Hepatocyte (in vitro differentiated cells): Measurements from ENCODE around the gene ADGRL3. TPM values are rescaled to one million over a fixed set of nuclear protein-coding genes. Genes with fewer than 3 reads are reported as not detected.

Experiments
- DNase-seq: peaks from one replicate; pipeline ENCODE4 v3.0.0-alpha.2; 2016; ENCODE audit warnings: low spot score
- H2AFZ ChIP-seq: fragments of 200-600 bp; sonication (generic); 2 replicates; pipeline ENCODE4 v1.6.0; 2016; ENCODE audit warnings: antibody characterized with exemption, mild to moderate bottlenecking
- H3K27ac ChIP-seq: fragments of 200-600 bp; sonication (generic); 2 replicates; pipeline ENCODE4 v1.5.1; 2016; ENCODE audit warnings: mild to moderate bottlenecking
- H3K27me3 ChIP-seq: fragments of 200-600 bp; sonication (generic); 2 replicates; pipeline ENCODE4 v1.6.1; 2016
- H3K36me3 ChIP-seq: fragments of 200-600 bp; sonication (generic); replicated peaks from 2 replicates; pipeline ENCODE4 v1.5.1; 2016; ENCODE audit warnings: low read depth; ENCODE audit not compliant: insufficient read depth
- H3K4me1 ChIP-seq: fragments of 200-600 bp; sonication (generic); 2 replicates; pipeline ENCODE4 v1.5.1; 2016; ENCODE audit warnings: mild to moderate bottlenecking, moderate library complexity; ENCODE audit not compliant: insufficient read depth
- H3K4me2 ChIP-seq: fragments of 200-600 bp; sonication (generic); 2 replicates; pipeline ENCODE4 v1.6.0; 2016
- H3K4me3 ChIP-seq: fragments of 200-600 bp; sonication (generic); 2 replicates; pipeline ENCODE4 v1.5.1; 2016; ENCODE audit warnings: mild to moderate bottlenecking
- H3K79me2 ChIP-seq: fragments of 200-600 bp; sonication (generic); 2 replicates; pipeline ENCODE4 v1.6.0; 2017; ENCODE audit warnings: mild to moderate bottlenecking
- H3K9me2 ChIP-seq: fragments of 200-600 bp; sonication (generic); replicated peaks from 2 replicates; pipeline ENCODE4 v1.6.0; 2017; ENCODE audit warnings: mild to moderate bottlenecking; ENCODE audit not compliant: insufficient read depth
- H3K9me3 ChIP-seq: fragments of 200-600 bp; sonication (generic); 2 replicates; pipeline ENCODE4 v1.5.1; 2016; ENCODE audit warnings: low read depth, mild to moderate bottlenecking
- H4K20me1 ChIP-seq: fragments of 200-600 bp; sonication (generic); 2 replicates; pipeline ENCODE4 v1.6.0; 2016; ENCODE audit warnings: mild to moderate bottlenecking; ENCODE audit not compliant: insufficient read depth, poor library complexity, severe bottlenecking
- EZH2 ChIP-seq: fragments of 200-600 bp; sonication (generic); IDR thresholded peaks from 2 replicates; pipeline ENCODE4 v1.6.1; 2016; ENCODE audit warnings: antibody characterized with exemption, mild to moderate bottlenecking, borderline replicate concordance
- EZH2phosphoT487 ChIP-seq: fragments of 200-600 bp; sonication (generic); IDR thresholded peaks from one replicate; pipeline ENCODE4 v1.6.1; 2018; ENCODE audit warnings: antibody characterized with exemption, mild to moderate bottlenecking, low read depth, moderate library complexity; ENCODE audit not compliant: unreplicated experiment, severe bottlenecking
- WGBS: methylation state at CpG from one replicate; pipeline ENCODE4 v1.1.6; 2016; ENCODE audit warnings: low lambda C conversion rate; ENCODE audit errors: missing lambda C conversion rate; 5-methylcytosine and 5-hydroxymethylcytosine counted together
- polyA plus RNA-seq: library from polyadenylated mRNA; unstranded; fragments of >200 nt; fragmentation: Nextera tagmentation; extraction: Ambion mirVana; gene quantifications from 2 replicates; pipeline ENCODE4 v1.2.1, GENCODE V29; 2016
- total RNA-seq: library from RNA; depleted of rRNA; stranded (reverse); fragments of >200 nt; gene quantifications from 2 replicates; pipeline ENCODE4 v1.2.3, GENCODE V29; 2014
- TF ChIP-seq, protein P1 (sequence below): fragments of 200-600 bp; sonication (generic); IDR thresholded peaks from 2 replicates; pipeline ENCODE4 v1.5.1; 2016; ENCODE audit warnings: antibody characterized with exemption, mild to moderate bottlenecking; ENCODE audit not compliant: poor library complexity

The ADGRL3 gene
- total and polyA plus RNA-seq, 2 experiments from 2014 or later: 4.4 to 21.2 TPM

DNA sequence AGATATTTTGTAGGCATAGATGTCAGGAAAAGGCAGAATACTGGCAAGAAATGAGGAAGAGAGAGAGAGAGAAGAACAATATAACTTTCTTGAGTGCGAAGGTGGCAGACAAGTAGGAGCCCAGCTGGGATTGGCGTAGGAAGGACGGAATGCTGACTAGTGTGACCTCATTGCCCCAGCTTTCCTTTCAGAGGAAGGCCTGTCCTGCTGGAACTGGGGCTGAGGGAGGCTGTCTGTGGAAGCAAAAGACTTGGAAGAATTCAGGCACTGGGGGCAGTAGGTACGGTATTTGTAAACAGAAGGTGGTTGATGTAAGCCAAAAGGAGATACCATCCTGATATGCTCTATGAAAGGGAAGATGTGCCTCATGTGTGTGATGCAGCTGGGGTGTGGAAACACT lies 818.4 kb downstream of the ADGRL3 start:
- 93% methylated on average over 4 of the region's 4 CpGs for WGBS

DNA sequence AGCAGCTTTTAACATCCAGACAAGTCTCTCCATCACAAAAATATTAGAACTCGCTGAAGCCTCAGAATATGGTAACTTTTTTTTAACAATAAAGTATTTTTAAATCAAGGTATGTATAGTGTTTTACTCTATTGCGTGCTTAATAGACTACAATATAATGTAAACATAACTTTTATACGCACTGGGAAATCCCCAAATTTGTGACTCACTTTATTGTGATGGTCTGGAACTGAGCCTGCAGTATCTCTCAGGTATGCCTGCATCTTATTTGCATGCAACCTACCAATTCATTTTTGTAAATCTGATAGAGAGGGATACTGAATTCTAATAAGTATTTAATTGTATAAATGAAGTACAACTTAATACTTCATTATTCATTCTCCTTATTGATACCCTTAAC lies 823.5 kb downstream of the ADGRL3 start:
- 92% methylated on average over 3 of the region's 3 CpGs for WGBS
- no peaks in the 10 kb centered on the region for H3K79me2 ChIP-seq
- H3K27me3 ChIP-seq: no peaks in the 10 kb centered on the region
- no peaks in the 10 kb centered on the region for H3K9me3 ChIP-seq
- TF ChIP-seq EZH2phosphoT487 (no peak), EZH2 (no peak)
- TF ChIP-seq, protein P1, sequence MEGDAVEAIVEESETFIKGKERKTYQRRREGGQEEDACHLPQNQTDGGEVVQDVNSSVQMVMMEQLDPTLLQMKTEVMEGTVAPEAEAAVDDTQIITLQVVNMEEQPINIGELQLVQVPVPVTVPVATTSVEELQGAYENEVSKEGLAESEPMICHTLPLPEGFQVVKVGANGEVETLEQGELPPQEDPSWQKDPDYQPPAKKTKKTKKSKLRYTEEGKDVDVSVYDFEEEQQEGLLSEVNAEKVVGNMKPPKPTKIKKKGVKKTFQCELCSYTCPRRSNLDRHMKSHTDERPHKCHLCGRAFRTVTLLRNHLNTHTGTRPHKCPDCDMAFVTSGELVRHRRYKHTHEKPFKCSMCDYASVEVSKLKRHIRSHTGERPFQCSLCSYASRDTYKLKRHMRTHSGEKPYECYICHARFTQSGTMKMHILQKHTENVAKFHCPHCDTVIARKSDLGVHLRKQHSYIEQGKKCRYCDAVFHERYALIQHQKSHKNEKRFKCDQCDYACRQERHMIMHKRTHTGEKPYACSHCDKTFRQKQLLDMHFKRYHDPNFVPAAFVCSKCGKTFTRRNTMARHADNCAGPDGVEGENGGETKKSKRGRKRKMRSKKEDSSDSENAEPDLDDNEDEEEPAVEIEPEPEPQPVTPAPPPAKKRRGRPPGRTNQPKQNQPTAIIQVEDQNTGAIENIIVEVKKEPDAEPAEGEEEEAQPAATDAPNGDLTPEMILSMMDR: no peak
- H4K20me1 ChIP-seq: no peaks in the 10 kb centered on the region
- H3K36me3 ChIP-seq: no peaks in the 10 kb centered on the region
- no peak overlapping the region for H2AFZ ChIP-seq
- no peaks in the 10 kb centered on the region for H3K4me1 ChIP-seq
- no peak for DNase-seq
- H3K27ac ChIP-seq: no peak overlapping the region
- H3K9me2 ChIP-seq: no peaks in the 10 kb centered on the region
- H3K4me3 ChIP-seq: no peak overlapping the region
- H3K4me2 ChIP-seq: no peak overlapping the region

More for the DNA sequence above, 818.4 kb downstream of the ADGRL3 start:
- Histone ChIP-seq H3K9me2 (no peaks in the 10 kb centered on the region), H2AFZ (no peak overlapping the region), H3K9me3 (no peaks in the 10 kb centered on the region), H3K79me2 (no peaks in the 10 kb centered on the region), H3K27ac (no peak overlapping the region), H3K4me2 (no peak overlapping the region), H3K27me3 (no peaks in the 10 kb centered on the region), H4K20me1 (no peaks in the 10 kb centered on the region), H3K4me3 (no peak overlapping the region), H3K4me1 (no peaks in the 10 kb centered on the region), H3K36me3 (no peaks in the 10 kb centered on the region)
- DNase-seq: no peak
- no peak for TF ChIP-seq EZH2phosphoT487
- TF ChIP-seq EZH2: no peak
- TF ChIP-seq, protein P1: no peak

DNA sequence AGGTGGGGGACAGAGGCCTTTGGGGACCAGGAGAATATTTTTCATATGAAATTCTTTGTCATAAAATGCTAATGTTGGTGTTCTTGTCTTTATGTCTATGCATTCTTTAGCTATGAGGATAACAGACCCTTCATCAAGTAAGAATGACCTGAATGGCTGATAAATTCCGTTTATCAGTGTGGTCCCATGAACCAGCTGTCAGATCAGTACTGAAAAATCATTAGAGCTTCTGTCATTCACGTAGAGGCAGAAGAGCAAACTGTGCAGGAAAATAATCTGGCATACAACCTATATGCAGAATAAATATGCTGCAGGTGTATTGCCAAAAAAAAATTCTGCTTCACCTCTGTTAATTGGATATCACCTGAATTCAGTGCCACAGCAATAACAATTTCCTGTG lies 828.6 kb downstream of the ADGRL3 start:
- Histone ChIP-seq H3K4me1 (no peaks in the 10 kb centered on the region), H3K27ac (no peak overlapping the region), H3K79me2 (no peaks in the 10 kb centered on the region), H3K4me3 (no peak overlapping the region), H3K4me2 (no peak overlapping the region), H3K36me3 (no peaks in the 10 kb centered on the region), H3K27me3 (no peaks in the 10 kb centered on the region), H3K9me3 (no peaks in the 10 kb centered on the region), H2AFZ (no peak overlapping the region), H4K20me1 (no peaks in the 10 kb centered on the region), H3K9me2 (no peaks in the 10 kb centered on the region)
- TF ChIP-seq EZH2 (no peak), EZH2phosphoT487 (no peak)
- TF ChIP-seq, protein P1: no peak
- 47% methylated on average over 2 of the region's 2 CpGs for WGBS
- DNase-seq: no peak

DNA sequence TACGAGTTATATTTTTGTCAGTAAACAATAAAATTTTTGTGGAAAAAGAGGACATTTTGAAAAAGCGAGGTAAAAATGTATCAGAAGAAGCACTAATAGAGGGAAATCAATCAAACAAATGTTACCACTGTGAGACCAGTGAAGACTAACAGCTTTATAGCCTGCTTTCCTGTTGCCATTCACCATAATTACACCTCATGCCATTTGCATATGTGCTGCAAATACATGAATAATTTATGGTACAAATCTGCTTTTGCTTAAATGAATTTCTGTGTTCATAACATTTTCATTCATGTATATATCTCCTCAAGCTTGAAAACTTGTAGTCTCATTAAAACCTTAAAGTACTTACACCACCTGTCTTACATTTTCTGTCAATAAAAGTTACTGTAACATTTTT lies 830.8 kb downstream of the ADGRL3 start:
- Histone ChIP-seq H2AFZ (no peak overlapping the region), H3K9me3 (no peaks in the 10 kb centered on the region), H3K4me3 (no peak overlapping the region), H3K9me2 (no peaks in the 10 kb centered on the region), H3K4me2 (no peak overlapping the region), H3K79me2 (no peaks in the 10 kb centered on the region), H4K20me1 (no peaks in the 10 kb centered on the region), H3K36me3 (no peaks in the 10 kb centered on the region), H3K27me3 (no peaks in the 10 kb centered on the region), H3K27ac (no peak overlapping the region), H3K4me1 (no peaks in the 10 kb centered on the region)
- no peak for TF ChIP-seq EZH2
- TF ChIP-seq, protein P1: no peak
- TF ChIP-seq EZH2phosphoT487: no peak
- WGBS: 92% methylated on average over 2 of the region's 2 CpGs
- DNase-seq: no peak
